GM21529 (cell line): ENCODE measurements around the gene ZNF195.
"Not testable (repeated sequence)": the region's sequence is repeated elsewhere in the genome, so short reads cannot be mapped to it uniquely, and the experiment has no call there.

Experiments
- ATAC-seq: cut with Tn5 transposase; IDR thresholded peaks from one replicate; pipeline ENCODE4 v1.9.1; 2021; ENCODE audit not compliant: unreplicated experiment

The ZNF195 gene

GRCh38 chr11:3378426-3379423 is at the start of gene ZNF195:
Gene ZNF195, minus strand, starts transcription at chr11:3379146. Its CDS starts 106 bp downstream, at chr11:3379040.
- ATAC-seq = peak; percentile 99

GRCh38 chr11:3428076-3428475 is 49.1 kb upstream of the ZNF195 start:
- ATAC-seq = not testable (repeated sequence)

- ATAC-seq = not testable (repeated sequence)
Observed at GRCh38 chr11:3426541-3426940, 47.6 kb upstream of the ZNF195 start.

GRCh38 chr11:3423928-3424327 is 45.0 kb upstream of the ZNF195 start:
- ATAC-seq = not testable (repeated sequence)

GRCh38 chr11:3423138-3423731 is 44.3 kb upstream of the ZNF195 start:
- not testable (repeated sequence) for ATAC-seq

GRCh38 chr11:3422380-3423137 is 43.6 kb upstream of the ZNF195 start:
- ATAC-seq = peak; percentile 90

GRCh38 chr11:3421608-3422379 is 42.8 kb upstream of the ZNF195 start:
- ATAC-seq = peak; percentile 12

GRCh38 chr11:3420281-3421042 is 41.5 kb upstream of the ZNF195 start:
- ATAC-seq = not testable (repeated sequence)

- ATAC-seq = not testable (repeated sequence)
Observed at GRCh38 chr11:3419496-3419895, 40.5 kb upstream of the ZNF195 start.

GRCh38 chr11:3417047-3417446 is 38.1 kb upstream of the ZNF195 start:
- ATAC-seq = not testable (repeated sequence)

GRCh38 chr11:3415301-3415700 is 36.4 kb upstream of the ZNF195 start:
- not testable (repeated sequence) for ATAC-seq

GRCh38 chr11:3413666-3414065 is 34.7 kb upstream of the ZNF195 start:
- not testable (repeated sequence) for ATAC-seq

GRCh38 chr11:3412837-3413236 is 33.9 kb upstream of the ZNF195 start:
- ATAC-seq = no peak

- ATAC-seq = not testable (repeated sequence)
Observed at GRCh38 chr11:3408722-3409121, 29.8 kb upstream of the ZNF195 start.

- not testable (repeated sequence) for ATAC-seq
Observed at GRCh38 chr11:3408058-3408605, 29.2 kb upstream of the ZNF195 start.

- not testable (repeated sequence) for ATAC-seq
Observed at GRCh38 chr11:3406937-3407336, 28.0 kb upstream of the ZNF195 start.

GRCh38 chr11:3406223-3406875 is 27.4 kb upstream of the ZNF195 start:
- not testable (repeated sequence) for ATAC-seq

- ATAC-seq = not testable (repeated sequence)
Observed at GRCh38 chr11:3404076-3404925, 25.4 kb upstream of the ZNF195 start.
